Measurements from ENCODE around the gene DHRS11.

DHRS11 gene

DNA sequence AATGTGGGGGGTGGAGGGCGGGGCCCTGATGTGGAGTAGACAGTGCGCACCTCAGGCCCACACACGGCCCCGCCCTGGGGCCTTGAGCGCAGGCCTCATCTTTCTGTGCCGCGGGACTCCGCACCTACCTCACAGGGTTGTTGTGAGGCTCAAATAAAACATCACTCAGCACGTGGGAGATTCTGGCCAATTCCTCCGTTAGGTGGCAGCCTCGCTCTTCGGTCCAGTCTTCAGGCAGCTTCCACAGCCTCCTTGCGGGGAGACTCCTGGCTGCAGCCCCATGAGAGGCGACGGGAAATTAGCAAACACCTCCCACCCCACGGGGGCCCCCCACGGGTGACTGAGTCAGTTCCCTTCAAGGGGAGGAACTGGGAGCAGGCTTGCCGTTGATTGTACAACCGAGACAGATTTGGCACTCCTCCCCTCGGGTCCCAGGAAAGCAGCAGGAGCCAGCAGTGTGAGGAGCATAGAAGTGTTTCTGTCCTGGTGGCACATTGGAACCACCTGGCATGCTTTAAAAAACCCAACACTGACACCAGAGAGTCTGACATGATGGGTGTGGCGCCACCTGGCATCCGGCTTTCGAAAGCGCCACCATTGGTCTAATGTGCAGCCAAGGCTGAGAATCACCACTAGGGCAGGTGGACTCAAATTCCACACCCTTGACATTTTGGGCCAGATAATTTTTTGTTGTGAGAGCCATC, 17.3 kb downstream of the DHRS11 start:
- peak overlapping the region; percentile 6 for H3K4me3 ChIP-seq (ENCODE audit: low read depth, low read length)
- peak; percentile 72 for TF ChIP-seq CTCF (conservative IDR thresholded peaks at IDR 0.05; ENCODE audit: low read depth, low read length)
- peak; percentile 87 for DNase-seq (ENCODE audit: low read depth)

DNA sequence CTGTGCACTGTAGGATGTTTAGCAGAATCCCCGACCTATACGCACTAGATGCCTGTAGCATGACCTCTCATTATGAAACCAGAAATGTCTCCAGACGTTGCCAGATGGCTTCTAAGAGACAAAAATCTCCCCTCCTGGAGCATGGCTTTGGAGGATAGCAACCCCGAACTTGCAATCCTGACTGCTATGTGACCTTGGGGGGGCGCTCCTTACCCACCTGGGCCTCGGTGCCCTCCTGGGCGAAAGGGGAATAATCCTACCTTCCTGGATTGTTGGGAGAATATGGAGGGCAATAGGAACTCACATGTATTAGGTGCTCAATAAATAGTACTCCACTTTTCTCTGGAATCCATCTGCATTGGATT, 17.8 kb downstream of the DHRS11 start:
- TF ChIP-seq CTCF (conservative IDR thresholded peaks at IDR 0.05; ENCODE audit: low read depth, low read length), result no peak
- no peak for DNase-seq (ENCODE audit: low read depth)
- H3K4me3 ChIP-seq (ENCODE audit: low read depth, low read length), result no peak overlapping the region

DNA sequence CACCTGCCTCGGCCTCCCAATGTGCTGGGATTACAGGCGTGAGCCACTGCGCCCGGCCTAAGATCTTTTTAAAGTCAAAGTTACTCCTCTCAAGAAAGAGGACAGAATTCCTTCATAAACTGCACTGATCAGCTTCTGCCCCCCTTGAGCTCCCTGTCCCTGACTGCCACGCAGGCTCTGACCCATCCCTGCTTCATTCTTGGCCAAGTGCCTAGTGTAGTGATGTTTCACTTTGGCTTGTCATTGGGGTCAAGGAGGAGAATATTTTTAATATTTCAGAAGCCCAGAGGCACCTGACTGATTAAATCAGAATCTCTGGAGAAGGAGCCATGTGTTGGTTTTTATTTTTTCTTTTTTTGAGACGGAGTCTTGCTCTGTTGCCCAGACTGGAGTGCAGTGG, 18.8 kb downstream of the DHRS11 start:
- DNase-seq (ENCODE audit: low read depth), result peak; percentile 13
- TF ChIP-seq CTCF (conservative IDR thresholded peaks at IDR 0.05; ENCODE audit: low read depth, low read length), result no peak

GRCh38 chr17:36611345-36612072, 19.8 kb downstream of the DHRS11 start:
- no peak for TF ChIP-seq CTCF (conservative IDR thresholded peaks at IDR 0.05; ENCODE audit: low read depth, low read length)
- peak; percentile 90 for DNase-seq (ENCODE audit: low read depth)
- no peak overlapping the region for H3K4me3 ChIP-seq (ENCODE audit: low read depth, low read length)

More for the DNA sequence above, 18.8 kb downstream of the DHRS11 start:
- no peak overlapping the region for H3K4me3 ChIP-seq (ENCODE audit: low read depth, low read length)

- no peak overlapping the region for H3K4me3 ChIP-seq (ENCODE audit: low read depth, low read length)
- TF ChIP-seq CTCF (conservative IDR thresholded peaks at IDR 0.05; ENCODE audit: low read depth, low read length), result no peak
- DNase-seq (ENCODE audit: low read depth), result no peak
Observed at GRCh38 chr17:36612323-36612722, 20.6 kb downstream of the DHRS11 start.

GRCh38 chr17:36613155-36613554, 21.5 kb downstream of the DHRS11 start:
- no peak for DNase-seq (ENCODE audit: low read depth)
- no peak for TF ChIP-seq CTCF (conservative IDR thresholded peaks at IDR 0.05; ENCODE audit: low read depth, low read length)
- H3K4me3 ChIP-seq (ENCODE audit: low read depth, low read length), result no peak overlapping the region

GRCh38 chr17:36614081-36614480, 22.4 kb downstream of the DHRS11 start:
- TF ChIP-seq CTCF (conservative IDR thresholded peaks at IDR 0.05; ENCODE audit: low read depth, low read length), result no peak
- H3K4me3 ChIP-seq (ENCODE audit: low read depth, low read length), result no peak overlapping the region
- no peak for DNase-seq (ENCODE audit: low read depth)

Data from choroid plexus epithelial cell (primary cell).